ENCODE data around the gene PAK1. TPM values are rescaled to one million over a fixed set of nuclear protein-coding genes. Genes with fewer than 3 reads are reported as not detected.

Gene PAK1
- total and polyA plus RNA-seq, 9 of the 15 experiments (the other 6 are each of a cell fraction or from before 2014, with no cell fraction given), result 0.52 to 11.7 (median 1.9) TPM

DNA sequence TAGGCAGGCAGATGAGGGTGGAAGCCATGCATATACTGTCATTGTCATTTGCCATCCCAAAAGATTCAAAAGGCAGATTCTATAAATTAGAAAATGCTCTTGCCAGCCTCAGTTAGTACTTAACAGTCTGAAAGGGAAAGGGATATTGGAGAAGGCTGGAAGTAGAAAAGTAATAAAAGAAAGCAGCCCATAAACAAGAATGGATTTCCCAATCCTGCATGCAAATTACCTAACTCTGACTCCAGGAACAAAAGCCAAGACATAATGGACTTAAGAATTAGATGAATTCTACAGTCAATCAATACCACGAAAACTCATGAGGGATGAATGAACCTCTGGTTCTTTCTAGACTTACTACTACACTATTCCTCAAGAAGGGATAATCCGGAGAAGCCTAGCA is 5.9 kb downstream of the PAK1 start:
- Histone ChIP-seq H3K4me2 (ENCODE audit: insufficient read depth, low read length) (no peak overlapping the region), H2AFZ (ENCODE audit: low read depth, low read length) (no peak overlapping the region), H3K9me1 (ENCODE audit: control insufficient read depth, insufficient read depth, low read length) (no peaks in the 10 kb centered on the region), H3K9ac (ENCODE audit: insufficient read depth in 1 of 2, low read depth in 2 of 2, low read length in 2 of 2) (no peak overlapping the region), H3K4me3 (no peak overlapping the region), H4K20me1 (replicated peaks; ENCODE audit: control insufficient read depth, insufficient read depth, low read length) (no peaks in the 10 kb centered on the region), H3K79me2 (ENCODE audit: control insufficient read depth, insufficient read depth, low read length) (no peaks in the 10 kb centered on the region), H3K36me3 (ENCODE audit: control insufficient read depth, insufficient read depth, low read length) (no peaks in the 10 kb centered on the region), H3K9me3 (replicated peaks; ENCODE audit: control insufficient read depth, insufficient read depth, low read depth, low read length) (no peaks in the 10 kb centered on the region), H3K27me3 (ENCODE audit: control insufficient read depth in 2 of 2, insufficient read depth in 2 of 2, low read length in 2 of 2) (peaks cover 0 to 6% of the 10 kb centered on the region in 2 experiments; a peak in 2 of 5 replicates), H3K27ac (ENCODE audit: extremely low read depth, low read depth, low read length) (no peak overlapping the region), H3K4me1 (replicated peaks in 1 of 2; ENCODE audit: control insufficient read depth in 2 of 2, insufficient read depth in 2 of 2, low read length in 2 of 2) (peaks cover 0 to 1% of the 10 kb centered on the region in 2 experiments; a peak in 1 of 5 replicates)
- ATAC-seq, result no peak
- no peak for DNase-seq (ENCODE audit: extremely low read depth in 1 of 4, low spot score in 3 of 4)
- no peak for FAIRE-seq
- intact Hi-C loops (cut with micrococcal nuclease) (no loop called here), in situ Hi-C loops (cut with MboI) (no loop called here)
- TF ChIP-seq SNIP1 (IDR thresholded peaks at IDR 0.05; ENCODE audit: low read depth), result no peak
- no peak for TF ChIP-seq BRCA1 (IDR thresholded peaks at IDR 0.05)
- TF ChIP-seq BRCA1 (CRISPR knock-in tag; IDR thresholded peaks at IDR 0.05), result no peak
- TF ChIP-seq HDAC8 (tag; IDR thresholded peaks at IDR 0.05), result no peak
- TF ChIP-seq POLR2AphosphoS5 (IDR thresholded peaks at IDR 0.05; ENCODE audit: control insufficient read depth, insufficient read depth, low read depth, low read length), result no peak
- no peak for TF ChIP-seq CCNT2 (IDR thresholded peaks at IDR 0.05; ENCODE audit: borderline replicate concordance, extremely low read depth, insufficient read length, low read depth, low read length)
- TF ChIP-seq ZNF239 (CRISPR knock-in tag; IDR thresholded peaks at IDR 0.05), result no peak
- TF ChIP-seq ATF7 (IDR thresholded peaks at IDR 0.05), result no peak
- TF ChIP-seq TFAP4 (CRISPR knock-in tag; IDR thresholded peaks at IDR 0.05; ENCODE audit: borderline replicate concordance), result no peak
- no peak for TF ChIP-seq KLF6 (CRISPR knock-in tag; IDR thresholded peaks at IDR 0.05; ENCODE audit: borderline replicate concordance)
- TF ChIP-seq, protein P1, sequence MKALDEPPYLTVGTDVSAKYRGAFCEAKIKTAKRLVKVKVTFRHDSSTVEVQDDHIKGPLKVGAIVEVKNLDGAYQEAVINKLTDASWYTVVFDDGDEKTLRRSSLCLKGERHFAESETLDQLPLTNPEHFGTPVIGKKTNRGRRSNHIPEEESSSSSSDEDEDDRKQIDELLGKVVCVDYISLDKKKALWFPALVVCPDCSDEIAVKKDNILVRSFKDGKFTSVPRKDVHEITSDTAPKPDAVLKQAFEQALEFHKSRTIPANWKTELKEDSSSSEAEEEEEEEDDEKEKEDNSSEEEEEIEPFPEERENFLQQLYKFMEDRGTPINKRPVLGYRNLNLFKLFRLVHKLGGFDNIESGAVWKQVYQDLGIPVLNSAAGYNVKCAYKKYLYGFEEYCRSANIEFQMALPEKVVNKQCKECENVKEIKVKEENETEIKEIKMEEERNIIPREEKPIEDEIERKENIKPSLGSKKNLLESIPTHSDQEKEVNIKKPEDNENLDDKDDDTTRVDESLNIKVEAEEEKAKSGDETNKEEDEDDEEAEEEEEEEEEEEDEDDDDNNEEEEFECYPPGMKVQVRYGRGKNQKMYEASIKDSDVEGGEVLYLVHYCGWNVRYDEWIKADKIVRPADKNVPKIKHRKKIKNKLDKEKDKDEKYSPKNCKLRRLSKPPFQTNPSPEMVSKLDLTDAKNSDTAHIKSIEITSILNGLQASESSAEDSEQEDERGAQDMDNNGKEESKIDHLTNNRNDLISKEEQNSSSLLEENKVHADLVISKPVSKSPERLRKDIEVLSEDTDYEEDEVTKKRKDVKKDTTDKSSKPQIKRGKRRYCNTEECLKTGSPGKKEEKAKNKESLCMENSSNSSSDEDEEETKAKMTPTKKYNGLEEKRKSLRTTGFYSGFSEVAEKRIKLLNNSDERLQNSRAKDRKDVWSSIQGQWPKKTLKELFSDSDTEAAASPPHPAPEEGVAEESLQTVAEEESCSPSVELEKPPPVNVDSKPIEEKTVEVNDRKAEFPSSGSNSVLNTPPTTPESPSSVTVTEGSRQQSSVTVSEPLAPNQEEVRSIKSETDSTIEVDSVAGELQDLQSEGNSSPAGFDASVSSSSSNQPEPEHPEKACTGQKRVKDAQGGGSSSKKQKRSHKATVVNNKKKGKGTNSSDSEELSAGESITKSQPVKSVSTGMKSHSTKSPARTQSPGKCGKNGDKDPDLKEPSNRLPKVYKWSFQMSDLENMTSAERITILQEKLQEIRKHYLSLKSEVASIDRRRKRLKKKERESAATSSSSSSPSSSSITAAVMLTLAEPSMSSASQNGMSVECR (CRISPR knock-in tag; IDR thresholded peaks at IDR 0.05), result no peak
- TF ChIP-seq SPI1 (IDR thresholded peaks at IDR 0.05; ENCODE audit: borderline replicate concordance, low read depth, low read length), result no peak
- TF ChIP-seq ZNF778 (CRISPR knock-in tag; IDR thresholded peaks at IDR 0.05), result no peak
- TF ChIP-seq SRSF7 (optimal IDR thresholded peaks at IDR 0.05; ENCODE audit: low read depth, low read length), result no peak
- no peak for TF ChIP-seq HDAC3 (IDR thresholded peaks at IDR 0.05; ENCODE audit: borderline replicate concordance, partially characterized antibody)
- TF ChIP-seq SUPT5H (IDR thresholded peaks at IDR 0.05), result no peak
- TF ChIP-seq THAP7 (CRISPR knock-in tag; IDR thresholded peaks at IDR 0.05), result no peak
- TF ChIP-seq GABPB2 (CRISPR knock-in tag; conservative IDR thresholded peaks at IDR 0.05), result no peak
- POLR2A ChIA-PET, result no interaction called here
- CTCF ChIA-PET (ENCODE audit: low intra/inter-chr PET ratio), result no interaction called here
- BruUV-seq (replicated peaks), result no TSS peak
- WGBS (ENCODE audit: insufficient coverage, low coverage, missing lambda C conversion rate), result 4% methylated on average over 2 of the region's 2 CpGs
